HepG2 (cell line): Measurements from ENCODE around the gene TOB1. TPM values are rescaled to one million over a fixed set of nuclear protein-coding genes. Genes with fewer than 3 reads are reported as not detected.

Source experiments
- ARID2 ChIP-seq: sonication (generic); formaldehyde crosslinking; IDR thresholded peaks from 2 replicates; pipeline ENCODE4 v1.8.1; 2022; ENCODE audit warnings: mild to moderate bottlenecking, missing genetic modification reagents, borderline replicate concordance
- CHCHD3 ChIP-seq: sonication (generic); formaldehyde crosslinking; IDR thresholded peaks from 2 replicates; pipeline ENCODE4 v1.8.0; 2022; ENCODE audit warnings: mild to moderate bottlenecking, missing genetic modification reagents, moderate library complexity
- CREB3 ChIP-seq: sonication (generic); formaldehyde crosslinking; IDR thresholded peaks from 2 replicates; pipeline ENCODE4 v1.5.0; 2020; ENCODE audit warnings: missing genetic modification reagents
- ELF4 ChIP-seq: sonication (generic); formaldehyde crosslinking; IDR thresholded peaks from 2 replicates; pipeline ENCODE4 v1.5.0; 2020; ENCODE audit warnings: missing genetic modification reagents, mild to moderate bottlenecking, moderate library complexity, borderline replicate concordance
- JARID2 ChIP-seq: sonication (generic); formaldehyde crosslinking; IDR thresholded peaks from 2 replicates; pipeline ENCODE4 v1.8.1; 2023; ENCODE audit warnings: missing genetic modification reagents, inconsistent platforms; ENCODE audit not compliant: insufficient replicate concordance
- KLF16 ChIP-seq, 2 experiments: sonication (generic) in 1 of 2; formaldehyde crosslinking in 1 of 2; IDR thresholded peaks; 2 replicates each; pipeline versions ENCODE4 v1.6.1 to v1.8.0; 2016 to 2023; ENCODE audit warnings: missing genetic modification reagents in 2 of 2, missing compliant biosample characterization in 1 of 2
- NBN ChIP-seq: fragments of 450-650 bp; conservative IDR thresholded peaks from 2 replicates; pipeline ENCODE4 v1.6.1; 2017
- PAF1 ChIP-seq: IDR thresholded peaks from 2 replicates; pipeline ENCODE4 v1.6.1; 2016; ENCODE audit warnings: missing genetic modification reagents, missing compliant biosample characterization
- PCBP1 ChIP-seq: fragments of 200-400 bp; formaldehyde crosslinking; IDR thresholded peaks from 2 replicates; pipeline ENCODE4 v1.6.1; 2017; ENCODE audit warnings: mild to moderate bottlenecking, low read depth, low read length, borderline replicate concordance
- POLR2G ChIP-seq: fragments of 200-400 bp; formaldehyde crosslinking; IDR thresholded peaks from 2 replicates; pipeline ENCODE4 v1.6.1; 2018; ENCODE audit warnings: mild to moderate bottlenecking, low read depth, low read length, moderate library complexity
- RBFOX2 ChIP-seq: fragments of 200-400 bp; formaldehyde crosslinking; IDR thresholded peaks from 2 replicates; pipeline ENCODE4 v1.6.1; 2017; ENCODE audit warnings: low read depth, mild to moderate bottlenecking, low read length
- RBM22 ChIP-seq: fragments of 200-400 bp; formaldehyde crosslinking; optimal IDR thresholded peaks from 2 replicates; pipeline ENCODE3; 2017; ENCODE audit warnings: mild to moderate bottlenecking, low read length, moderate library complexity
- RFXANK ChIP-seq: IDR thresholded peaks from 2 replicates; pipeline ENCODE4 v1.6.1; 2016
- RORA ChIP-seq: sonication (generic); formaldehyde crosslinking; IDR thresholded peaks from 2 replicates; pipeline ENCODE4 v1.5.0; 2020; ENCODE audit warnings: mild to moderate bottlenecking, missing genetic modification reagents, moderate library complexity
- SIN3B ChIP-seq: fragments of 150-350 bp; IDR thresholded peaks from 2 replicates; pipeline ENCODE4 v1.6.1; 2014; ENCODE audit warnings: low read length
- ZBTB43 ChIP-seq: sonication (generic); formaldehyde crosslinking; conservative IDR thresholded peaks from 2 replicates; pipeline ENCODE4 v1.4.0; 2020; ENCODE audit warnings: missing genetic modification reagents
- ZNF180 ChIP-seq: sonication (generic); formaldehyde crosslinking; IDR thresholded peaks from 2 replicates; pipeline ENCODE4 v1.4.0; 2020; ENCODE audit warnings: low read depth, missing genetic modification reagents, borderline replicate concordance
- ZNF232 ChIP-seq: sonication (generic); formaldehyde crosslinking; IDR thresholded peaks from 2 replicates; pipeline ENCODE4 v1.4.0; 2020; ENCODE audit warnings: missing genetic modification reagents, borderline replicate concordance
- ZNF234 ChIP-seq: sonication (generic); formaldehyde crosslinking; conservative IDR thresholded peaks from 2 replicates; pipeline ENCODE4 v1.5.1; 2020; ENCODE audit warnings: mild to moderate bottlenecking, missing genetic modification reagents
- ZNF430 ChIP-seq: sonication (generic); formaldehyde crosslinking; IDR thresholded peaks from 2 replicates; pipeline ENCODE4 v1.9.0; 2021; ENCODE audit warnings: mild to moderate bottlenecking, missing genetic modification reagents
- ZNF605 ChIP-seq: sonication (generic); formaldehyde crosslinking; IDR thresholded peaks from 2 replicates; pipeline ENCODE4 v1.8.0; 2022; ENCODE audit warnings: mild to moderate bottlenecking, missing genetic modification reagents
- ZNF83 ChIP-seq: sonication (generic); formaldehyde crosslinking; IDR thresholded peaks from 2 replicates; pipeline ENCODE4 v1.4.0; 2020; ENCODE audit warnings: missing genetic modification reagents, mild to moderate bottlenecking, borderline replicate concordance
- polyA plus RNA-seq, 8 experiments: library from polyadenylated mRNA; depleted of rRNA in 3 of 8; stranded (reverse) in 7 of 8; unstranded in 1 of 8; fragments of >200 nt; fragmentation: Illumina TruSeq in 4 of 8; extraction: Trizol in 4 of 8; gene quantifications; 2 replicates each; pipeline versions ENCODE4 v1.2.1 to v1.2.3, GENCODE V29; 2011 to 2016; ENCODE audit warnings: low read depth in 4 of 8, missing spikeins in 1 of 8, mixed read lengths in 1 of 8; ENCODE audit not compliant: insufficient read depth in 1 of 8
- total RNA-seq, 5 experiments: library from RNA; depleted of rRNA; stranded (reverse); fragments of >200 nt; fragmentation: Illumina TruSeq; extraction: Trizol; gene quantifications; 2 replicates each; pipeline ENCODE4 v1.2.3, GENCODE V29; 2016; ENCODE audit warnings: low read depth in 1 of 5
- TF ChIP-seq, protein P1 (sequence below): sonication (generic); formaldehyde crosslinking; IDR thresholded peaks from 2 replicates; pipeline ENCODE4 v1.4.0; 2020; ENCODE audit warnings: mild to moderate bottlenecking, missing genetic modification reagents, borderline replicate concordance

The TOB1 gene
- total and polyA plus RNA-seq, 2 of the 13 experiments (the other 11 are each of a cell fraction or from before 2014, with no cell fraction given), result 21.9 to 57.7 TPM

- no peak; the same call in 1 of the 2 replicates for TF ChIP-seq ZBTB43 (CRISPR knock-in tag)
- TF ChIP-seq NBN, result no peak
- TF ChIP-seq ZNF180, result no peak
- TF ChIP-seq ZNF234 (CRISPR knock-in tag), result 0 out of 2 replicates have a peak, but pooled peaks have one; percentile 3
- TF ChIP-seq CHCHD3 (CRISPR knock-in tag), result no peak
- TF ChIP-seq ZNF232 (CRISPR knock-in tag), result peak; percentile 86; the same call in 1 of the 2 replicates
- no peak for TF ChIP-seq RBFOX2
- no peak; the same call in 1 of the 2 replicates for TF ChIP-seq ELF4 (CRISPR knock-in tag)
- TF ChIP-seq PCBP1, result 0 out of 2 replicates have a peak, but pooled peaks have one; percentile 15
- TF ChIP-seq RBM22, result no peak
- TF ChIP-seq JARID2 (CRISPR knock-in tag), result no peak
- TF ChIP-seq, protein P1, sequence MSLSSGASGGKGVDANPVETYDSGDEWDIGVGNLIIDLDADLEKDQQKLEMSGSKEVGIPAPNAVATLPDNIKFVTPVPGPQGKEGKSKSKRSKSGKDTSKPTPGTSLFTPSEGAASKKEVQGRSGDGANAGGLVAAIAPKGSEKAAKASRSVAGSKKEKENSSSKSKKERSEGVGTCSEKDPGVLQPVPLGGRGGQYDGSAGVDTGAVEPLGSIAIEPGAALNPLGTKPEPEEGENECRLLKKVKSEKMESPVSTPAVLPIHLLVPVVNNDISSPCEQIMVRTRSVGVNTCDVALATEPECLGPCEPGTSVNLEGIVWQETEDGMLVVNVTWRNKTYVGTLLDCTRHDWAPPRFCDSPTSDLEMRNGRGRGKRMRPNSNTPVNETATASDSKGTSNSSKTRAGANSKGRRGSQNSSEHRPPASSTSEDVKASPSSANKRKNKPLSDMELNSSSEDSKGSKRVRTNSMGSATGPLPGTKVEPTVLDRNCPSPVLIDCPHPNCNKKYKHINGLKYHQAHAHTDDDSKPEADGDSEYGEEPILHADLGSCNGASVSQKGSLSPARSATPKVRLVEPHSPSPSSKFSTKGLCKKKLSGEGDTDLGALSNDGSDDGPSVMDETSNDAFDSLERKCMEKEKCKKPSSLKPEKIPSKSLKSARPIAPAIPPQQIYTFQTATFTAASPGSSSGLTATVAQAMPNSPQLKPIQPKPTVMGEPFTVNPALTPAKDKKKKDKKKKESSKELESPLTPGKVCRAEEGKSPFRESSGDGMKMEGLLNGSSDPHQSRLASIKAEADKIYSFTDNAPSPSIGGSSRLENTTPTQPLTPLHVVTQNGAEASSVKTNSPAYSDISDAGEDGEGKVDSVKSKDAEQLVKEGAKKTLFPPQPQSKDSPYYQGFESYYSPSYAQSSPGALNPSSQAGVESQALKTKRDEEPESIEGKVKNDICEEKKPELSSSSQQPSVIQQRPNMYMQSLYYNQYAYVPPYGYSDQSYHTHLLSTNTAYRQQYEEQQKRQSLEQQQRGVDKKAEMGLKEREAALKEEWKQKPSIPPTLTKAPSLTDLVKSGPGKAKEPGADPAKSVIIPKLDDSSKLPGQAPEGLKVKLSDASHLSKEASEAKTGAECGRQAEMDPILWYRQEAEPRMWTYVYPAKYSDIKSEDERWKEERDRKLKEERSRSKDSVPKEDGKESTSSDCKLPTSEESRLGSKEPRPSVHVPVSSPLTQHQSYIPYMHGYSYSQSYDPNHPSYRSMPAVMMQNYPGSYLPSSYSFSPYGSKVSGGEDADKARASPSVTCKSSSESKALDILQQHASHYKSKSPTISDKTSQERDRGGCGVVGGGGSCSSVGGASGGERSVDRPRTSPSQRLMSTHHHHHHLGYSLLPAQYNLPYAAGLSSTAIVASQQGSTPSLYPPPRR (CRISPR knock-in tag), result peak; percentile 88
- TF ChIP-seq ARID2 (CRISPR knock-in tag), result 0 out of 2 replicates have a peak, but pooled peaks have one; percentile 12
- no peak; the same call in 1 of the 2 replicates for TF ChIP-seq RFXANK (CRISPR knock-in tag)
- no peak for TF ChIP-seq SIN3B
- no peak for TF ChIP-seq PAF1 (CRISPR knock-in tag)
- peak; percentile 51; the same call in 1 of the 2 replicates for TF ChIP-seq ZNF430 (CRISPR knock-in tag)
- TF ChIP-seq ZNF605 (CRISPR knock-in tag), result no peak; the same call in 1 of the 2 replicates
- TF ChIP-seq KLF16 (CRISPR knock-in tag; IDR thresholded peaks at IDR 0.05), result peak in 1 of 2 experiments; percentile 63; a peak in 1 of 4 replicates
- 0 out of 2 replicates have a peak, but pooled peaks have one; percentile 48 for TF ChIP-seq POLR2G
- no peak for TF ChIP-seq RORA (CRISPR knock-in tag)
- TF ChIP-seq CREB3, result no peak
- TF ChIP-seq ZNF83 (CRISPR knock-in tag), result no peak
Observed at GRCh38 chr17:50905460-50905803, 39.3 kb upstream of the TOB1 start (continued).
